Activated gamma-delta T cell treated with Interleukin-2 at 50 U/mL for 16 hours (primary cell): ENCODE results near the gene TMED9.
"Not testable (repeated sequence)": the region's sequence is repeated elsewhere in the genome, so short reads cannot be mapped to it uniquely, and the experiment has no call there.

Experiments used
- DNase-seq: peaks from one replicate; pipeline ENCODE4 v3.0.0-alpha.2; 2020

Gene TMED9

DNA sequence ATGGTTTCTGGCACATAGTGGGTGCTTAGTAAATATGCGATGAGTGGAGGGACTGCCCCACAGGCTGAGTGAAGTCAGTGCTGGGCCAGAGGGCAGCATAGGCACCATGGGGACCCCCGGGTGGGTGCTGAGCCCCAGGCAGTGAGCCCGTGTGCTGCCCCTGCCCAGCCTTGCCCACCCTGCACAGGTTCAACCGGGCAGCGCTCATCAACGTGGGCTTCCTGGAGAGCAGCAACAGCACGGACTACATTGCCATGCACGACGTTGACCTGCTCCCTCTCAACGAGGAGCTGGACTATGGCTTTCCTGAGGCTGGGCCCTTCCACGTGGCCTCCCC, 15.1 kb downstream of the TMED9 start:
- DNase-seq = no peak

DNA sequence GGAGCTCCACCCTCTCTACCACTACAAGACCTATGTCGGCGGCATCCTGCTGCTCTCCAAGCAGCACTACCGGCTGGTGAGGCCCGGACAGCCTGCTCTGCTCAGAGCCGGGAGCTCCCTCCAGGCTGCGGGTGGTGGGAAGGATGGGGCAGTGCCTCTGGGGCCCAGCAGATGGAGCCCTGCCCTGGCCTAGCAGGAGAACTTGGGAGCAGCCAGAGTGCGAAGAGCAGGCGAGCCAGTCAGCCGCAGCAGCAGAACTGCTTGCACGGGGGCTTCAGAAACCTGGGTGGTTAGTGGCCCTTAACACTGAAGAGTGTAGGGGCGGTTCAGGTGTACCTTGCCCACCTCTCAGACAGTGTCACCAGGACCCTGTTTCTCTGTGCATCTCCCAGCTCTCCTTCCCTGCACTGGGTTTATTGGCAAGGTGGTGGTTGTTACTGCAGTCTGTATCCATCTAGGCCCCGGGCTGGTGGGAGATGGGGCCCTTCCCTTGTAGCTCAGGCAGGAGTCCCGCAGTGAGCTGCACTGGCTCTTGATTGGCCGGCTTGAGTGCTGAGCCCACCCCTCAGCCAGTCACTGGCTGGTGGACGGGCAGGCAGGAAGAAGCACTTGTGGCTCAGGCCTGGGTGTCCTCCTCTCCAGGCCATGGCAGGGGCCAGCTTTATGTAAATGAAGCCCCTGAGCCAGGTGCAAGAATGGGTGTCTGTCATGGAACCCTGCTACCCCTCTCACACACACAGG, 15.6 kb downstream of the TMED9 start:
- DNase-seq = peak; percentile 35

DNA sequence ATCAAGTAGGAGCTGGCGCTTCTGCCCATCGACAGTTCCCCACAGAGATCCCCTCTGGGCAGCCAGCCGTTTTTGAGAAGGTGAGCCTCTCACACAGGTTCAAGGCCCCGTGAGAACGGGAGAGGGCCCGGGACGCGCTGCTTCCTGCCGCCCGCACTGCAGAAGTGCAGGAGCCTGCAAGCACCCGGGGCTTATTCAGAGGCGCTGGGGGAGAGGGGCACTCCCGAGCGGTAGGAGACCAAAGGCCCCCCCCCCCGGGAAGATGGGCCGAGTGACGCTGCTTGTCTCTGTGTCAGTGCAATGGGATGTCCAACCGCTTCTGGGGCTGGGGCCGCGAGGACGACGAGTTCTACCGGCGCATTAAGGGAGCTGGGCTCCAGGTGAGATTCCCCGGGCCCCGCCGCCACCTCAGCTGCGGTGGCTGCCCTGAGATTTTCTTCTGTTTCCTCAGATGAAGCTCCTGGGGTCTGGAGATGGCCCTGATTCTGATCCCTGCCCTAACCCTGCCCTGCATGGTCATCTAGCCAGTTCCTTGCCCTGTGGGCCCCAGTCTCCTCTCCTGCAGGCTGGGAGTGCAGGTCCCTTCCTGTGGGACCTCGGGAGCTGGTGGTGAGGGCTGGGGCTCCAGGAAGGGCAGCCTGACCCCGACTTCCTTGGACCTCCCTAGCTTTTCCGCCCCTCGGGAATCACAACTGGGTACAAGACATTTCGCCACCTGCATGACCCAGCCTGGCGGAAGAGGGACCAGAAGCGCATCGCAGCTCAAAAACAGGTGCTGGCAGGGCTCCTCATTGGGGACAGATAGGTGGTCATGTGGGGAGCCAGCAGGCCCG, 16.5 kb downstream of the TMED9 start:
- no peak for DNase-seq

GRCh38 chr5:177609076-177610059, 17.4 kb downstream of the TMED9 start:
- DNase-seq = no peak

- DNase-seq = no peak
These were observed 18.2 kb downstream of the TMED9 start for GRCh38 chr5:177610131-177610769.

DNA sequence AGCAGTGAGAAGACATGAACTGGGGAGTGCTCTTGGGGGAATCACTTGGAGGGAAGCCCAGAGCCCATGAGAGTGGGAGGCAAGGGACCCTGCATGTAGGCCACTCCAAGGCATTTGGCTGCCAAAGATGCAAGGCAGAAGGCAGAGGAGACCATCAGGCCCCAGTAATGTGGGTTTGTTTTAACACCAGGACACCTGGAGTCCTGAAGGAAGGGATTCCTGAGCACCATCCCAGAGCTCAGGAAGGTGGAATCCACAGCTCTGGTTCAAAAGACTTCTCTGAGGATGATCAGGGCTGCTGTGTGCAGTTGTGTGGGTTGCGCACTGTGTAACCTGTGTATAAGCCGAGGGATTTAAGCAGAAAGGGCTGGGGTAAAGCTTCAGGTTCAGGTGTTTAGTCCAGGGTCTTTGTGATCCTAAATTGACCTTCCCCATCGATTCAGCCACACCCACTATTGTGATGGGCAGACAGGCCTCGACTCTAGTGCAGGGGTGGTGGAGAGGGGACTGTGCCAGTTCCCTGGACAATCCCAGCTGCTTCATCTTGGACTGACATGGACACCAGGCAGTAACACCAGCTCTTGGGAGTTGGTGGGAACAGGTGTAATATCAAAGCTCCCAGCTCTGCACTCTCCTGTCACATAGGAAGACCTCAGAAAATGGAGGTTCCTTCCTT, 18.9 kb downstream of the TMED9 start:
- no peak for DNase-seq

- DNase-seq = no peak
These were observed 19.6 kb downstream of the TMED9 start for GRCh38 chr5:177611446-177612214.

- no peak for DNase-seq
These were observed 20.2 kb downstream of the TMED9 start for GRCh38 chr5:177612215-177612673.

- DNase-seq = no peak
These were observed 28.6 kb downstream of the TMED9 start for GRCh38 chr5:177620560-177620959.

- DNase-seq = not testable (repeated sequence)
These were observed 32.2 kb downstream of the TMED9 start for GRCh38 chr5:177624172-177624571.

DNA sequence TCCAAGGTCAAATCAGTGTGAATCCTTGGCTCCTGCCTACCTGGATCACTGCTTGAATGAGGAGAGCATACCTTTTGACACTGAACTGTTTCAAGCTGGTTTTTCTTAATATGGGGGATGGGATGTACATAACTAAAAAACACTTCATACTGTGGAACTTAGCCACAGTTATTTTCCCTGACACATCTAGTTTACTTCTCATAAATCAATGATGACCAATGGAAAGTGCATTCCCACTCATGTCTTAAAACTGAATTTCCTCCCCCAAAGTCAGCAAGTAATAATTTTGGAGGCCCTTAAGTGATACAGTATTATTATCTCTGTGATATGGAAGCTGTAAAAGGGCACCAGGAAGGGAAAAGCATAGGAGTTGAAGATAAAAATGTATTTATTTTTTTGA, 38.2 kb downstream of the TMED9 start:
- DNase-seq = not testable (repeated sequence)

- DNase-seq = not testable (repeated sequence)
These were observed 42.9 kb downstream of the TMED9 start for GRCh38 chr5:177634912-177635311.

- not testable (repeated sequence) for DNase-seq
These were observed 53.5 kb downstream of the TMED9 start for GRCh38 chr5:177645462-177645861.
